WTC11 (cell line): Measurements from ENCODE around the gene AMBRA1. TPM values are rescaled to one million over a fixed set of nuclear protein-coding genes. Genes with fewer than 3 reads are reported as not detected.

Source experiments
- ATAC-seq: fragments of 200-7000 bp; cut with Tn5 transposase; 2 replicates; pipeline ENCODE4 v1.10.0; 2021; ENCODE audit warnings: mild to moderate bottlenecking, moderate library complexity
- CTCF ChIA-PET: fragments of 300-600 bp; sonication (Branson Sonifier 250); formaldehyde crosslinking; loops from one replicate; lab custom pipeline; 2021; ENCODE audit warnings: antibody characterized with exemption; lab: Charles Lee
- POLR2A ChIA-PET: fragments of 350-600 bp; sonication (Branson Sonifier 250); formaldehyde crosslinking; loops from one replicate; lab custom pipeline; 2021; ENCODE audit warnings: antibody characterized with exemption; lab: Charles Lee
- DNase-seq: peaks from one replicate; pipeline ENCODE4 v3.0.0; 2021; ENCODE audit warnings: low spot score
- H3K27ac Mint-ChIP-seq: 2 replicates; pipeline ENCODE4 v1.8.0; 2021; ENCODE audit warnings: mixed read lengths
- H3K27me3 Mint-ChIP-seq: 2 replicates; pipeline ENCODE4 v1.8.0; 2021; ENCODE audit warnings: low read depth, mild to moderate bottlenecking, moderate library complexity, mixed read lengths
- H3K36me3 Mint-ChIP-seq: 2 replicates; pipeline ENCODE4 v1.8.0; 2021; ENCODE audit warnings: mixed read lengths
- H3K4me1 Mint-ChIP-seq: 2 replicates; pipeline ENCODE4 v1.8.0; 2022; ENCODE audit warnings: mixed read lengths
- H3K4me3 Mint-ChIP-seq: 2 replicates; pipeline ENCODE4 v1.8.0; 2021; ENCODE audit warnings: mild to moderate bottlenecking, moderate library complexity, mixed read lengths
- H3K9me3 Mint-ChIP-seq: 2 replicates; pipeline ENCODE4 v1.8.0; 2021; ENCODE audit warnings: mixed read lengths
- ATF6 ChIP-seq: sonication (generic); formaldehyde crosslinking; IDR thresholded peaks from 2 replicates; pipeline ENCODE4 v1.8.1; 2023; ENCODE audit warnings: mild to moderate bottlenecking, missing genetic modification reagents
- CREM ChIP-seq: sonication (generic); formaldehyde crosslinking; IDR thresholded peaks from 2 replicates; pipeline ENCODE4 v1.8.1; 2022; ENCODE audit warnings: mild to moderate bottlenecking, missing genetic modification reagents, moderate library complexity
- E2F5 ChIP-seq: sonication (generic); formaldehyde crosslinking; IDR thresholded peaks from 2 replicates; pipeline ENCODE4 v1.8.1; 2022; ENCODE audit warnings: mild to moderate bottlenecking, moderate library complexity, missing genetic modification reagents
- FOXJ3 ChIP-seq: sonication (generic); formaldehyde crosslinking; IDR thresholded peaks from 2 replicates; pipeline ENCODE4 v1.9.0; 2021; ENCODE audit warnings: missing genetic modification reagents, mild to moderate bottlenecking, borderline replicate concordance
- GRHL2 ChIP-seq: fragments of 250-450 bp; sonication (Bioruptor Pico); IDR thresholded peaks from 2 replicates; pipeline ENCODE4 v1.8.0; 2022; ENCODE audit warnings: mild to moderate bottlenecking, moderate library complexity; ENCODE audit not compliant: insufficient replicate concordance, severe bottlenecking
- NR1H2 ChIP-seq: sonication (generic); formaldehyde crosslinking; IDR thresholded peaks from 2 replicates; pipeline ENCODE4 v1.9.0; 2021; ENCODE audit warnings: mild to moderate bottlenecking, moderate library complexity, missing genetic modification reagents
- PRDM15 ChIP-seq: sonication (generic); formaldehyde crosslinking; IDR thresholded peaks from 2 replicates; pipeline ENCODE4 v1.8.0; 2022; ENCODE audit warnings: missing genetic modification reagents
- TEAD1 ChIP-seq: sonication (generic); formaldehyde crosslinking; IDR thresholded peaks from 2 replicates; pipeline ENCODE4 v1.8.0; 2022; ENCODE audit warnings: mild to moderate bottlenecking, missing genetic modification reagents
- ZNF263 ChIP-seq: sonication (generic); formaldehyde crosslinking; IDR thresholded peaks from 2 replicates; pipeline ENCODE4 v1.8.1; 2022; ENCODE audit warnings: low read depth, mild to moderate bottlenecking, moderate library complexity, missing genetic modification reagents
- ZNF416 ChIP-seq: fragments of 250-450 bp; sonication (Bioruptor Pico); IDR thresholded peaks from 2 replicates; pipeline ENCODE4 v1.9.0; 2021; ENCODE audit warnings: mild to moderate bottlenecking, inconsistent platforms
- total RNA-seq: library from RNA; stranded (reverse); gene quantifications from 3 replicates; pipeline ENCODE4 v1.2.3, GENCODE V29; 2021
- TF ChIP-seq, protein P1 (sequence below): sonication (generic); formaldehyde crosslinking; IDR thresholded peaks from 2 replicates; pipeline ENCODE4 v1.8.0; 2022; ENCODE audit warnings: mild to moderate bottlenecking, missing genetic modification reagents
- TF ChIP-seq, protein P2 (sequence below): fragments of 200-600 bp; IDR thresholded peaks from 2 replicates; pipeline ENCODE4 v1.8.0; 2022; ENCODE audit warnings: antibody characterized with exemption
- TF ChIP-seq, protein P3 (sequence below): sonication (generic); formaldehyde crosslinking; IDR thresholded peaks from 2 replicates; pipeline ENCODE4 v1.8.1; 2022; ENCODE audit warnings: low read depth, mild to moderate bottlenecking, moderate library complexity, missing genetic modification reagents, borderline replicate concordance
- TF ChIP-seq, protein P4 (sequence below): fragments of 250-450 bp; sonication (Bioruptor Pico); IDR thresholded peaks from 2 replicates; pipeline ENCODE4 v2.1.2; 2022; ENCODE audit warnings: mild to moderate bottlenecking, moderate library complexity

The AMBRA1 gene
- total RNA-seq, 1 experiment from 2014 or later: 35.0 TPM

GRCh38 chr11:46618837-46619236 is 25.0 kb upstream of the AMBRA1 start (continued):
- TF ChIP-seq, protein P1, sequence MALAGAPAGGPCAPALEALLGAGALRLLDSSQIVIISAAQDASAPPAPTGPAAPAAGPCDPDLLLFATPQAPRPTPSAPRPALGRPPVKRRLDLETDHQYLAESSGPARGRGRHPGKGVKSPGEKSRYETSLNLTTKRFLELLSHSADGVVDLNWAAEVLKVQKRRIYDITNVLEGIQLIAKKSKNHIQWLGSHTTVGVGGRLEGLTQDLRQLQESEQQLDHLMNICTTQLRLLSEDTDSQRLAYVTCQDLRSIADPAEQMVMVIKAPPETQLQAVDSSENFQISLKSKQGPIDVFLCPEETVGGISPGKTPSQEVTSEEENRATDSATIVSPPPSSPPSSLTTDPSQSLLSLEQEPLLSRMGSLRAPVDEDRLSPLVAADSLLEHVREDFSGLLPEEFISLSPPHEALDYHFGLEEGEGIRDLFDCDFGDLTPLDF (CRISPR knock-in tag): no peak
- TF ChIP-seq ZNF263 (CRISPR knock-in tag): no peak

GRCh38 chr11:46617972-46618314 is 24.1 kb upstream of the AMBRA1 start:
- Mint-ChIP-seq H3K36me3 (peaks cover 15% of the 10 kb centered on the region), H3K4me3 (peak overlapping the region; percentile 93), H3K27ac (peak overlapping the region; percentile 100), H3K9me3 (no peaks in the 10 kb centered on the region), H3K27me3 (no peaks in the 10 kb centered on the region), H3K4me1 (peaks cover 23% of the 10 kb centered on the region)
- ChIA-PET CTCF (interaction anchor here (0.8 to 2.3 kb wide), 8 partner anchors 57 to 229 kb away, joined by 3 to 10 read pairs (median 3); partner anchors contain the start of gene ARHGAP1), POLR2A (interaction anchor here (0.8 kb wide), 1 partner anchor 25 kb away, joined by 6 read pairs; no protein-coding TSS in a partner anchor)
- DNase-seq (no peak), ATAC-seq (no peak)
- TF ChIP-seq, protein P2, sequence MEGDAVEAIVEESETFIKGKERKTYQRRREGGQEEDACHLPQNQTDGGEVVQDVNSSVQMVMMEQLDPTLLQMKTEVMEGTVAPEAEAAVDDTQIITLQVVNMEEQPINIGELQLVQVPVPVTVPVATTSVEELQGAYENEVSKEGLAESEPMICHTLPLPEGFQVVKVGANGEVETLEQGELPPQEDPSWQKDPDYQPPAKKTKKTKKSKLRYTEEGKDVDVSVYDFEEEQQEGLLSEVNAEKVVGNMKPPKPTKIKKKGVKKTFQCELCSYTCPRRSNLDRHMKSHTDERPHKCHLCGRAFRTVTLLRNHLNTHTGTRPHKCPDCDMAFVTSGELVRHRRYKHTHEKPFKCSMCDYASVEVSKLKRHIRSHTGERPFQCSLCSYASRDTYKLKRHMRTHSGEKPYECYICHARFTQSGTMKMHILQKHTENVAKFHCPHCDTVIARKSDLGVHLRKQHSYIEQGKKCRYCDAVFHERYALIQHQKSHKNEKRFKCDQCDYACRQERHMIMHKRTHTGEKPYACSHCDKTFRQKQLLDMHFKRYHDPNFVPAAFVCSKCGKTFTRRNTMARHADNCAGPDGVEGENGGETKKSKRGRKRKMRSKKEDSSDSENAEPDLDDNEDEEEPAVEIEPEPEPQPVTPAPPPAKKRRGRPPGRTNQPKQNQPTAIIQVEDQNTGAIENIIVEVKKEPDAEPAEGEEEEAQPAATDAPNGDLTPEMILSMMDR: peak; percentile 48; the same call in 1 of the 2 replicates
- no peak for TF ChIP-seq TEAD1 (CRISPR knock-in tag)
- TF ChIP-seq, protein P3, sequence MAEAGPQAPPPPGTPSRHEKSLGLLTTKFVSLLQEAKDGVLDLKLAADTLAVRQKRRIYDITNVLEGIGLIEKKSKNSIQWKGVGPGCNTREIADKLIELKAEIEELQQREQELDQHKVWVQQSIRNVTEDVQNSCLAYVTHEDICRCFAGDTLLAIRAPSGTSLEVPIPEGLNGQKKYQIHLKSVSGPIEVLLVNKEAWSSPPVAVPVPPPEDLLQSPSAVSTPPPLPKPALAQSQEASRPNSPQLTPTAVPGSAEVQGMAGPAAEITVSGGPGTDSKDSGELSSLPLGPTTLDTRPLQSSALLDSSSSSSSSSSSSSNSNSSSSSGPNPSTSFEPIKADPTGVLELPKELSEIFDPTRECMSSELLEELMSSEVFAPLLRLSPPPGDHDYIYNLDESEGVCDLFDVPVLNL (CRISPR knock-in tag): no peak

DNA sequence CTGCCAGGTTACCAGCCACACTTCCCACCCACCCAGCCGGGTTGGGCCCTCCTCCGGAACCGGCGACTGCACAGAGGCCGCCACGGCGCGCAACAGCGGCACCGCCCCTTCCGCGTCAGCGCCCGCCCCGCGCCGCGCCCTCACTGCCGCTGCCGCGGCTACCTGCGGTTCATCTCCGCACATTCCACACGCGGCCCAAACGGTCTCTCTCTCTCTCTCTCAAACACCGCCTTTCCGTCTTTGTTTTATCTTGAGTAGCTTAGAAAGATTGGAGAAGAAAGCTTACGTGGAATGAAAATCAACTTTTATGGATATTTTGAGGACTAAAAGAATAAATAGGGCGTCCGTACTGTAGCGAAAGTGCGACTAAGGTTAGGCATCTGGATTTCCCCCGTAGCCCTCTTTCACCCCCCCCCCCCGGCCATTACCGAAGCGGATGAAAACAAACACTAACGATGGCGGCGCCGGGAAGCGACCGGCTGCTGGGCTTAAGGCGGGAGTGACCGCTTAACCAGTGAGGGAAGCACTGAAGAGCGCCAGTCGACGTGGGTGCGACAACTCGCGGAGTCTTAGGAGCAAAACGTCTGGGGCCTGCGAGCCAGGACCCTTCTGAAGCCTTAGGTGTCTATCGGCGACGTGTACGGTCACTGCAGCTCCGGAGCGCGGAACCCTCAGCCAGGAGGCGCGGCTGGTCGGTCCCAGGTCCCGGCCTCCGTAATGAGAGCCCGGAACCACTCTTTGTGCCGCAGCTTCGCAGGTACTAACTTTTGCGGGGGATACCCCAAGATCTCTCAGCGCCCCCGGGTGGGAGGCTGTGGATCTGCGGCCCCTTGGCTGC is 23.5 kb upstream of the AMBRA1 start, which contains the start of the genes ATG13 and HARBI1:
TSS of gene ATG13 (plus strand) at position 420 of the 838 bp plus-strand sequence. CDS start 26,739 bp downstream, outside the sequence.
TSS of gene HARBI1 (minus strand) at position 94 of the 838 bp plus-strand sequence. CDS start 990 bp downstream, outside the sequence.
- no peaks in the 10 kb centered on the region for H3K27me3 Mint-ChIP-seq
- peaks cover 10% of the 10 kb centered on the region for H3K36me3 Mint-ChIP-seq
- H3K9me3 Mint-ChIP-seq: no peaks in the 10 kb centered on the region
- ATAC-seq (peak; percentile 95), DNase-seq (peak; percentile 89)
- H3K4me3 Mint-ChIP-seq: peak within 1 kb of the TSS; percentile 93
- ChIA-PET CTCF (interaction anchor here (1.0 to 2.3 kb wide), 7 partner anchors 57 to 227 kb away, joined by 3 to 10 read pairs (median 3); partner anchors contain the start of gene ARHGAP1), POLR2A (interaction anchor here (0.8 kb wide), 1 partner anchor 24 kb away, joined by 6 read pairs; no protein-coding TSS in a partner anchor)
- H3K27ac Mint-ChIP-seq: peak within 1 kb of the TSS; percentile 100
- peaks cover 23% of the 10 kb centered on the region for H3K4me1 Mint-ChIP-seq
- TF ChIP-seq E2F5 (CRISPR knock-in tag): peak; percentile 87
- peak; percentile 15; the same call in 1 of the 2 replicates for TF ChIP-seq PRDM15 (CRISPR knock-in tag)
- TF ChIP-seq CREM: no peak
- no peak for TF ChIP-seq NR1H2 (CRISPR knock-in tag)
- TF ChIP-seq FOXJ3 (CRISPR knock-in tag): no peak
- TF ChIP-seq, protein P3 (CRISPR knock-in tag): no peak
- TF ChIP-seq GRHL2 (CRISPR knock-in tag): no peak
- no peak for TF ChIP-seq ATF6 (CRISPR knock-in tag)
- no peak for TF ChIP-seq TEAD1 (CRISPR knock-in tag)
- no peak for TF ChIP-seq ZNF416 (CRISPR knock-in tag)
- TF ChIP-seq, protein P4, sequence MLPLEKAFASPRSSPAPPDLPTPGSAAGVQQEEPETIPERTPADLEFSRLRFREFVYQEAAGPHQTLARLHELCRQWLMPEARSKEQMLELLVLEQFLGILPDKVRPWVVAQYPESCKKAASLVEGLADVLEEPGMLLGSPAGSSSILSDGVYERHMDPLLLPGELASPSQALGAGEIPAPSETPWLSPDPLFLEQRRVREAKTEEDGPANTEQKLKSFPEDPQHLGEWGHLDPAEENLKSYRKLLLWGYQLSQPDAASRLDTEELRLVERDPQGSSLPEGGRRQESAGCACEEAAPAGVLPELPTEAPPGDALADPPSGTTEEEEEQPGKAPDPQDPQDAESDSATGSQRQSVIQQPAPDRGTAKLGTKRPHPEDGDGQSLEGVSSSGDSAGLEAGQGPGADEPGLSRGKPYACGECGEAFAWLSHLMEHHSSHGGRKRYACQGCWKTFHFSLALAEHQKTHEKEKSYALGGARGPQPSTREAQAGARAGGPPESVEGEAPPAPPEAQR: no peak
